Measurements from ENCODE around the gene NDN.

The NDN gene

DNA sequence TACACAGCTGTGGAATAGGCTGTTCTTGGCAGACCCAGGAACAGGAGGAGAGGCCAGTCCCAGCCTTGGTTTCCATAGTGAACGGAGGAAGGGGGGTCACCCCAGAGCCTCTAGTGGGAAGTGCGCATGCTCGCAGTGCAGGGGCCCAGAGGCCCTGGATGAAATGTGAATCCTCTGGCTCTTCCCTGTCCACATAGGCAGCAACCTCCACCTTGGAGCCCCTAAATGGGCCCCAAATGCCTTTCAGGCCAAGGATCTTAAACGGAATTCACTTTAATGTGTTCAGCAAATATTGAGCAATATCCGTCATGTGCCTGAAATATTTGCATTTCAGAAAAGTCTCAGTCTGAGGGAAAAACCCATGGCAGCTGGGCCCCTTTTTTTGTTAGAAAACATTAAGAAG lies 3.3 kb upstream of the NDN start:
- peak; percentile 64 for DNase-seq (ENCODE audit: low read depth)
- H3K4me3 ChIP-seq (ENCODE audit: control insufficient read depth, low read depth, low read length): no peak overlapping the region
- TF ChIP-seq, protein P1, sequence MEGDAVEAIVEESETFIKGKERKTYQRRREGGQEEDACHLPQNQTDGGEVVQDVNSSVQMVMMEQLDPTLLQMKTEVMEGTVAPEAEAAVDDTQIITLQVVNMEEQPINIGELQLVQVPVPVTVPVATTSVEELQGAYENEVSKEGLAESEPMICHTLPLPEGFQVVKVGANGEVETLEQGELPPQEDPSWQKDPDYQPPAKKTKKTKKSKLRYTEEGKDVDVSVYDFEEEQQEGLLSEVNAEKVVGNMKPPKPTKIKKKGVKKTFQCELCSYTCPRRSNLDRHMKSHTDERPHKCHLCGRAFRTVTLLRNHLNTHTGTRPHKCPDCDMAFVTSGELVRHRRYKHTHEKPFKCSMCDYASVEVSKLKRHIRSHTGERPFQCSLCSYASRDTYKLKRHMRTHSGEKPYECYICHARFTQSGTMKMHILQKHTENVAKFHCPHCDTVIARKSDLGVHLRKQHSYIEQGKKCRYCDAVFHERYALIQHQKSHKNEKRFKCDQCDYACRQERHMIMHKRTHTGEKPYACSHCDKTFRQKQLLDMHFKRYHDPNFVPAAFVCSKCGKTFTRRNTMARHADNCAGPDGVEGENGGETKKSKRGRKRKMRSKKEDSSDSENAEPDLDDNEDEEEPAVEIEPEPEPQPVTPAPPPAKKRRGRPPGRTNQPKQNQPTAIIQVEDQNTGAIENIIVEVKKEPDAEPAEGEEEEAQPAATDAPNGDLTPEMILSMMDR (conservative IDR thresholded peaks at IDR 0.05; ENCODE audit: control insufficient read depth, insufficient read depth, low read depth, low read length): no peak

DNA sequence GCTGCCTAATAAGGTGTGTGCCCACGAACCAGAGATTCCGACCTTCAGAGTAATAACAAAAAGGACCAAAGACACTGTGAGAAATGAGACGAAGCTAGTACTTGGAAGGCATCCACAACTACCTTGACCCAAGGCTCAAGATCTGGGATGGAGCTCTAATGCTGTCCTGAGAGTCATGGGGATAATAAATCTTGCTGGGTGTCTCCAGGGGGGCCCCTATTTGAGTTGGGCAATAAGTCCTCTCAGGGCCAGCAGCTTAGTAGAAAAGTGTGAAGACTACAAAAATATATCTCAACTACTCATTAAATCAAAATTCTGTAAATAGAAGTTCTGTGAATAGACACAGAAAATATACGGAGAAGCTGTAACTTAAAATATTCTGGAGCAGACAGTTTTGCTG lies 2.9 kb upstream of the NDN start:
- DNase-seq (ENCODE audit: low read depth): no peak
- TF ChIP-seq, protein P1 (conservative IDR thresholded peaks at IDR 0.05; ENCODE audit: control insufficient read depth, insufficient read depth, low read depth, low read length): no peak

DNA sequence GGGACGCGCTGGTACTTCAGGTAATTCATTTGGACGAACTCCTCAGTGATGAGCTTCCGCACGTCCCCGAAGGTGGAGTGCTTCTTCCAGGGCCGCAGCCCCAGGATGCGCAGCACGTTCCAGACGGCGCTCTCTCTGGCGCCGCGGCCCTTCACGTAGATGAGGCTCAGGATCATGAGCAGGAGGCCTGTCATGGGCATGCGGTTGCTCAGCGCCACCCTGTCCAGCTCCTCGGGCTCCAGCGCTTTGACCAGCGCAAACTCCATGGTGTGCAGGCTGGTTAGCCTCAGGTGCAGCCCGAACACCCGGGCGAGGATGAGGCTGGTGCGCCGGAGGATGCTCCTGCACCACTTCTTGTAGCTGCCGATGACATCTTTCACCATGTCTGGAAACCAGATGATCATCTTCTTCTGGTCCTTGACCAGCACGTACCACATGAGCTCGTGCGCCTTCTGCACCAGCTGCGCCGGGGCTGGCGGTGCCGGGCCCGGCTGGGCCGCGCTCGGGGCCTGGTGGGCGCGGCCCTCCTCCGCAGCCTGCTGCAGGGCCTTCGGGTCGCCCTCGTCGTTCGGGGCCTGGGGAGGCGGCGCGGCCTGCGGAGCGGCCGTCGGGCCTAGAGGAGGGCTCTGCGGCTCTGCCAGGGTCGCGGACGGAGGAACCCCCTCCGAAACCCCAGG lies 501 bp downstream of the NDN start:
- TF ChIP-seq, protein P1 (conservative IDR thresholded peaks at IDR 0.05; ENCODE audit: control insufficient read depth, insufficient read depth, low read depth, low read length): no peak
- DNase-seq (ENCODE audit: low read depth): peak; percentile 9
- H3K4me3 ChIP-seq (ENCODE audit: control insufficient read depth, low read depth, low read length): peak overlapping the region; percentile 49

More for the DNA sequence above, 2.9 kb upstream of the NDN start:
- H3K4me3 ChIP-seq (ENCODE audit: control insufficient read depth, low read depth, low read length): no peak overlapping the region

DNA sequence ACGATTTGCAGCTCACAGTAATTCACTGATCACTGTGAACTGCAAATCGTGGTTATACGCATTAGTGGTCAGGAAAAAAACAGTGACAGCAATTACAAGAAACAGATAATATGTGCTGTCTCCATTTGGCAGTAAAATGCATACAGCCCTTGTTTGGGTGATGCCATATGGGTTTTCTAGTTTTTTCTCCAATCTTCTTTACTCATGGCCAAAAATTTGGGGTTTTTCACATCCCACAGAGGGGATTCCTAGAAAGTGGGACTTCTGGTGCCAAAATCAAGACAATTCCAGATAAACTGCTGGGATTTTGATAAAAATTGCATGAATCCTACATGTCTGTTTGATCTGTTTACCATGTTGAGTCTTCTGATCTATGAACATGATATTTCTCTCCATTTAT lies 15.6 kb downstream of the NDN start:
- DNase-seq (ENCODE audit: low read depth): no peak
- no peak overlapping the region for H3K4me3 ChIP-seq (ENCODE audit: control insufficient read depth, low read depth, low read length)
- TF ChIP-seq, protein P1 (conservative IDR thresholded peaks at IDR 0.05; ENCODE audit: control insufficient read depth, insufficient read depth, low read depth, low read length): no peak

DNA sequence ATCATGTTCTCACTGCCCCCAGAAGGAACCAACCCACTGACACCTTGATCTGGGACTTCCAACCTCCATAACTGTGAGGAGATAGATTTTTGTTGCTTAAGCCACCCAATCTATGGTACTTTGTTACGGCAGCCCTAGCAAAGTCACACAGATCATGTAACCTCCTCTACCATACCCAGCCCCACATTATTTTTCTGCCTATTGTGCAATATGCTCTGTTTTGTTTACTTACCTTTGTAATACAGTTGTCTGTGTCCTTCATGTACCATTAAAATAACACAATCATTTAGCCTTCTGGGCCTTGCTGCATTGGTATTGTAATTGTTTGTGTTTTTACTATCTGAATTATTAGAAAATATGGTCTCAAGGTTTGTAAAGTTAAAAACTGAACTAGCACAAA lies 16.1 kb downstream of the NDN start:
- DNase-seq (ENCODE audit: low read depth): no peak
- TF ChIP-seq, protein P1 (conservative IDR thresholded peaks at IDR 0.05; ENCODE audit: control insufficient read depth, insufficient read depth, low read depth, low read length): no peak
- H3K4me3 ChIP-seq (ENCODE audit: control insufficient read depth, low read depth, low read length): no peak overlapping the region

DNA sequence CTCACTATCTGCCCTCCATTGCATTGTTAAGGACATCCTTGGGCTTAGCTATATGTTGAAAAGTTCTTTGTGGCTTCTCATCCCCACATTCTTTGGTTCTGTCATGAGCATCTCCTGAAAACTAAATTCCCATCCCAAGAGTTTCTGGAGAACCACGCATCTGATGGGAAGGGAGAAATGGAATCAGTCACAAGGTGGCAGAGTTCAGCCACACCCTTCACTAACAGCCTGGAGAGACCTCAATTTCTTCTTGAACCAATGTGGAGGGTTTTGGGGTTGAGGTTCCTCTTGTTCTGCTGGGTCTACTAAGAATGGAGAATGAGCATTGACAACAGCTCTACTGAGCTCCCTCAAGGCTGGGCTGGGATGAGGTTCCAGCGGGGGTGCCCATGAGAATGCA lies 23.9 kb downstream of the NDN start:
- DNase-seq (ENCODE audit: low read depth): no peak
- no peak overlapping the region for H3K4me3 ChIP-seq (ENCODE audit: control insufficient read depth, low read depth, low read length)
- TF ChIP-seq, protein P1 (conservative IDR thresholded peaks at IDR 0.05; ENCODE audit: control insufficient read depth, insufficient read depth, low read depth, low read length): no peak

Data from fibroblast of mammary gland (primary cell).